Ovary (tissue), 3 donors: ENCODE measurements around the gene CD99L2.

Experiments used
- CTCF ChIP-seq, 3 donors: fragments of 450-650 bp in 2 of 3; fragments of 200-600 bp in 1 of 3; IDR thresholded peaks; one replicate each; pipeline versions ENCODE4 v1.5.1 to v1.8.0; 2016 to 2022; ENCODE audit warnings: antibody characterized with exemption in 3 of 3, mild to moderate bottlenecking in 1 of 3
- EP300 ChIP-seq: sonication (generic); formaldehyde crosslinking; IDR thresholded peaks from one replicate; pipeline ENCODE4 v1.6.1; 2017; ENCODE audit warnings: antibody characterized with exemption
- POLR2A ChIP-seq: fragments of 450-650 bp; IDR thresholded peaks from one replicate; pipeline ENCODE4 v1.6.1; 2017; ENCODE audit warnings: antibody characterized with exemption, mild to moderate bottlenecking, moderate library complexity
- donor health status: DM: no; HTN: no; CAD: no.

- TF ChIP-seq CTCF (IDR thresholded peaks at IDR 0.05): no peak
- no peak for TF ChIP-seq POLR2A
- no peak for TF ChIP-seq EP300
Observed at GRCh38 chrX:150845091-150845490, 53.4 kb downstream of the CD99L2 start.
